Peyer's patch (tissue), 4 donors: ENCODE data around the gene U2AF1. TPM values are rescaled to one million over a fixed set of nuclear protein-coding genes. Genes with fewer than 3 reads are reported as not detected.
"Not testable (repeated sequence)": the region's sequence is repeated elsewhere in the genome, so short reads cannot be mapped to it uniquely, and the experiment has no call there.

Experiments
- DNase-seq, 3 donors: peaks; one replicate each; pipeline ENCODE4 v3.0.0-alpha.2; 2017 to 2019
- H3K27ac ChIP-seq, 4 donors: fragments of 200-600 bp; sonication (generic); one replicate each; pipeline ENCODE4 v1.5.1; 2016 to 2019
- H3K27me3 ChIP-seq, 2 donors: fragments of 200-600 bp; sonication (generic); one replicate each; pipeline ENCODE4 v1.5.1; 2019
- H3K36me3 ChIP-seq, 3 donors: fragments of 200-600 bp; sonication (generic); one replicate each; pipeline ENCODE4 v1.5.1; 2016 to 2019
- H3K4me1 ChIP-seq, 4 donors: fragments of 200-600 bp; sonication (generic); one replicate each; pipeline ENCODE4 v1.5.1; 2016 to 2019
- H3K4me3 ChIP-seq, 4 donors: fragments of 200-600 bp; sonication (generic); 1 replicate in 3 of 4; 2 replicates in 1 of 4; pipeline ENCODE4 v1.5.1; 2016 to 2019; ENCODE audit warnings: mild to moderate bottlenecking in 1 of 4
- H3K9me3 ChIP-seq, 4 donors: fragments of 200-600 bp; sonication (generic); one replicate each; pipeline ENCODE4 v1.5.1; 2016 to 2019; ENCODE audit warnings: mild to moderate bottlenecking in 1 of 4
- total RNA-seq, 4 donors: library from RNA; depleted of rRNA; stranded (reverse); fragments of >200 nt; gene quantifications; one replicate each; pipeline ENCODE4 v1.1.0, GENCODE V29; 2016

Gene U2AF1
- total RNA-seq, 4 donors from 2014 or later, result 28.1 to 53.6 (median 48.2) TPM

DNA sequence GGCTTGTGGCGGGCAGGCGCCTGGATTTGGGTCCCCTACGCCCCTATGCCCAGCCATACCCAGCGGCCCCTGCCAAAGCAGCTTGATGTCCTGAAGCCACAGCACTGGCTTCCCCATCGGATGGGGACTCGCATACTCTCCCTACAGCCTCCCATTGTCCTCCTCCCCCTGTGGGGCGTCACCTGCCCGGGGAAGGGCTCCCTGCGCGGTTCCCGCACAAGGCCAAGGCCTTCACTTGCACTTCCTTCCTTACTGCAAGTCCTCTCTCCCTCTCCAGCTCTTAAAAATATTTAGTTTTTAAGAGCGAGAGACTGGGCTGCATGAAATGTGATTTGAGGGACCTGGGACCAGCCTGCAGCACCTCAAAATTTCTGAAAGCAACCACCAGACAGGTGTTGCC lies 40.7 kb downstream of the U2AF1 start:
- not testable (repeated sequence) for H3K4me3 ChIP-seq, H3K9me3 ChIP-seq, H3K4me1 ChIP-seq, H3K27me3 ChIP-seq, H3K27ac ChIP-seq, DNase-seq, H3K36me3 ChIP-seq

DNA sequence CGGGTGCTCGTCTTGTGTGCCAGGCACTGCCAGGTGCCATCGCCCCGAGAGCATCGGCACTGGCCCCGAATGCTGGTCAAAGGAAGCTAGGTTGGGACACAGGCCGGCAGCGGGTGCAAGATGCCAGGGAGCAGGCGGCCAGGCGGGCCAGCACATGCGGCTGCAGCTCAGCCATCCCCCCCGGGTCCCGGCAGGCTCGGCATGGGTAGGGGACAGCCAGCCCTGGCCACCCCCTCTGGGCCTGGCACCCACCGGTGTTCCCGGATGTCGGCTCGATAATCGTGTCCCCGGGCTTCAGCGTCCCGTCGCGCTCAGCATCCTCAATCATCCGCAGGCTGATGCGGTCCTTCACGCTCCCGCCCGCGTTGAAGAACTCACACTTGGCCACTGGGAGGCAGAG lies 41.4 kb downstream of the U2AF1 start:
- H3K27me3 ChIP-seq, DNase-seq, H3K9me3 ChIP-seq, H3K4me3 ChIP-seq, H3K27ac ChIP-seq, H3K36me3 ChIP-seq, H3K4me1 ChIP-seq: not testable (repeated sequence)

DNA sequence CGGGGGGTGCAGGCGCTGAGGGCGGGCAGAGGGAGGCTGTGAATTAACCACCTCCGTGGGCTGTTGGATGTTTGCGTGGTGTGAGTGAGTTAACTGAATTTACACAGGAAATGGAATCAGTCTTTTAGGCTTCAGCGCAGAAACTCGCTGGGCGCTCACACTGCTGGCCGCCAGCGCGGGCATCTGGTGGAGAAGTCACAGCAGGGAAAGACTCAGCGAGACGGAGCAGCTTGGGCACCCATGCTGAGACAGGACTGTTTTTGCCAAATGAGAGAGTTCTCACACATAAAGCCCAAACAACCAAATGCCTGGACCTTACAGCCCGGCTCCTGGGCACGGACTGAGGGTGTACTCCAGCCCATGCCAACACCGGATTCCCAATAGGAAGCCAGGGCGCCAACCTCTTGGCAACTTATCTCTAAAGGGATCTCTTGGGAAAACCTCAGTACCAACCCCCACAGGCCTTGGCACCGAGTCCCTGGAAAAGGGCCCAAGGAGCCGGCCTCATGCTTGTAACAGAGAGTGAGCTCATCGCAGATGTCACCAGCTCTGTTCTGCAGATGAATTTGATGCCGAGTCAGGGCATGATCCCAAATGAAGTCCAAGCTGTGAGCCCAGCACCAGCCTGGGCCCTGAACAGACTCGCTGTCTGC lies 43.0 kb downstream of the U2AF1 start:
- H3K4me3 ChIP-seq, H3K4me1 ChIP-seq, H3K27me3 ChIP-seq, H3K9me3 ChIP-seq, H3K27ac ChIP-seq, H3K36me3 ChIP-seq, DNase-seq: not testable (repeated sequence)

DNA sequence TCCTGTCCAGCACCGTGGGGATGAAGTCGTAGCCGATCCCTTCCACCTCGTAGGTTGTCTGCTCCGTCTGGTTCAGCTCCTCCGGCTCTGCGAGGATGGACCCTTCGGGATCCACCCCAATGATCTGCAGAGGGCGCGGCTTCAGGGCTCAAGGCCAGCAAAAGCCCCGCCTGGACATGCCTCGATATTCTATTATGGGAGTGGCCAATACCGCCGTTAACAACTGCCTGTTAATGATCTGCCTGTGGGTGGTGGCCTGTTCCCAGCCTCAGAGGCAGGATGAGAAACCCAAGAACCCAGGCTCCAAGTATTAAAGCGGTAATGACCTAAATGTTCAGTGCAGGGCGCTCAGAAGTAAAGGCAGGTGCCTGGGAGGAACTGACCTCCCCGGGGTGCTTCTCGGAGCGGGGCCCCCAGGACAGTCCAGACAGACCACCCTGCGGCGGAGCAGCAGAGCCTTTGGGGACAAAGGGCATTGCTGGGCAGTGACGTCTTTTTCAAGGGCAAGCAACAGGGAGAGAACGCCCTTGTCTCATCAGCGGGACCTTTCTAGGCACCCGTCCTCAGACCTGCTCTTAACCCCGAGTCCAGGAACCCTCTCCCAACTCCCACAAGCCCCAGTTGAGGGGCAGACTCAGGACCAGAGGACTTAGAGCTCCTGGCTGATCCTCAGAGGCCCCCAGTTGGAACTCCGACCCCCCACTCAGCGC lies 44.3 kb downstream of the U2AF1 start:
- not testable (repeated sequence) for H3K9me3 ChIP-seq, H3K36me3 ChIP-seq, H3K27ac ChIP-seq, H3K4me1 ChIP-seq, H3K27me3 ChIP-seq, H3K4me3 ChIP-seq, DNase-seq

DNA sequence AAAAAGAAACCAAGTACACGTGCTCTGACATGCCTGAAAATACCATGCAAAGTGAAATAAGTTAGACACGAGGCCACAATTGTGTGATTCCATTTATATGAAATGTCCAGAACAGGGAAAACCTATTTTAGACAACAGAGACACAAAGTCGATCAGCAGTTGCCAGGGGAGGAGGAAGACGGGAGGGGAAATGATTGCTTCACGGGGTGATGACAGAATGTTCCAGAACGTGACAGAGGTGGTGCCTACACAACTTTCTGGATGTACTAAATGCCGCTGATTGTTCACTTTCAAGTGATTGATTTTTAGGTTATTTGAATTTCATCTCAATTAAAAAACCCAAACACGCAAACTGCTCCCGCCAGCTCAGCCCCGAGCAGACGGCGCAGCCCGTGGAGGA lies 54.3 kb downstream of the U2AF1 start:
- not testable (repeated sequence) for H3K4me3 ChIP-seq, H3K27me3 ChIP-seq, H3K4me1 ChIP-seq, DNase-seq, H3K27ac ChIP-seq, H3K36me3 ChIP-seq, H3K9me3 ChIP-seq

DNA sequence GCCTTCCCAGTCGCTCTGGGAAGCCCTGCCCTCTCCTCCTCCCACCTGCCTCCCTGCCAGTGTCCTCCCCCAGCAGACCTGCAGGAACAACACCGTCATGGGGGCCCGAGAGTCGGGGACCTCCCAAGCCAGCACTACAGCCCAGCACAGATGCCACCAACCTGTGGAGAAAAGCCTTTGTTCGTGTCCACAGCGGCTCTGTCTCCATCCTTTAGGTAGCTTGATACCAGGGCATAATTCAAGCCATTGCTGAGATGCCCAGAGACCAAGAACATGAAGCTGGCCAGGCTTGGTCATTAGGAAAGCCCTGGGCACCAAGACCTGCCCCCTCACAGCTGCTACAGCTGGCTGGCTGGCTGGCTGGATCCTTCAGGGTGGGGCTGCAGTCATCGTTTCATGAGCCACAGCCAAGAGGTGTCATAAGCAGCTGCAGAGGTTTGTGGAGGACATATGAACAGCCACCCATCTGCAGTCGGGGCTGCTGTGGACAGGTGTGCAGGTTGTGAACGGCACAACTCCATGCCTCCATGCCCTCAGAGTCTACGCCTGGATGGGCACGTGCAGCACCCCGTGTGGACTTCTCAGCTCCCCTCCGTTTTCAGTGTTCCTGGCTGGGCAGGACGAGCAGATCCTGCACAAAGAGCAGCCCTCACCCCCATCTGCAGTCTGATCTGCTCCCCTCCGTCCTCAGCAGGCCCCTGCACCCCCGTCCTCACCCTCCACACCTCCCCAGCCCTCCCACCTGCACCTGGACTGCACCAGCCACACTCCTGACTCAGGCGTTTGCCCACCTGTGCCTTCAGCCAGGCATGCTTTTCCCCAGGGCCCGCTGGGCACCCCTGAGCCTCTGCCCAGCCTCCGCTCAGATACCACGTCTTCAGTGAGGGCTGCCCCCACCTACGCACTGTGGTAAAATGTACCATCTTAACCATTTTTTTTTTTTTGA lies 61.2 kb downstream of the U2AF1 start:
- not testable (repeated sequence) for H3K4me1 ChIP-seq, H3K27ac ChIP-seq, H3K4me3 ChIP-seq, H3K9me3 ChIP-seq, H3K36me3 ChIP-seq, H3K27me3 ChIP-seq, DNase-seq

DNA sequence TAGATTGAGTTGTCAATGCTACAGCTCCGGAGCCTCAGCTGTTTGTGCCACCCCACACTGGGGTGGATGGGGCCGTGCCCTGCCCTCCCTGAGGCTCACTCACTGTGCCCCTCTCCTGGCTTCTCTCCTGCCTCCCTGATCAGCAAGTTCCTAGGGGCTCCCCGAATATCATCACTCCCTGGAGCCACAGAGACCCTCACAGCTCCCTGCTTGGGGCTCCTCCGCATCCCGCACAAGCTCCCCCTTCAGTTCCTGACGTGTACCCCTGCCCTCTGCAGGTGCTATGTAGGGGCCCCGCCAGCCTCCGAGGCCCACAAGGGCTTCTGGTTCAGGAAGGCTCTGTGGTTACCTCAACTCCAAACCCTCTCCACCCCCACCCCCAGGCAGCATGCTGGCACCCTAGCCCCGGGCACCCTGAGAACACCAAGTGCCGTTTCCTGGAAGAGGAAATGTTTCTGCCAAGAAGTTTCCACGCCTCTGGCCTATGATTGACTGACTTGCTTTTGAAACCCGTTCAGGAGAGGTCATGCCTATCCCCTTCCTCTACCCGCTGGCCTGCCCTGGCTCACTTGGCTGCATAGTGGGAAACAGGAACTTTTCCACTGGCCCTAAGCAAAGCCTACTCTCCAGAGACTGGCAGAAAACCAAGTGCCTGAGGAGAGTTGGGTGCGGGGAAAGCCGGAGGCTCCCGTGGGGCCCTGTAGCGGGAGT lies 62.0 kb downstream of the U2AF1 start:
- H3K4me1 ChIP-seq, DNase-seq, H3K27ac ChIP-seq, H3K36me3 ChIP-seq, H3K9me3 ChIP-seq, H3K27me3 ChIP-seq, H3K4me3 ChIP-seq: not testable (repeated sequence)

DNA sequence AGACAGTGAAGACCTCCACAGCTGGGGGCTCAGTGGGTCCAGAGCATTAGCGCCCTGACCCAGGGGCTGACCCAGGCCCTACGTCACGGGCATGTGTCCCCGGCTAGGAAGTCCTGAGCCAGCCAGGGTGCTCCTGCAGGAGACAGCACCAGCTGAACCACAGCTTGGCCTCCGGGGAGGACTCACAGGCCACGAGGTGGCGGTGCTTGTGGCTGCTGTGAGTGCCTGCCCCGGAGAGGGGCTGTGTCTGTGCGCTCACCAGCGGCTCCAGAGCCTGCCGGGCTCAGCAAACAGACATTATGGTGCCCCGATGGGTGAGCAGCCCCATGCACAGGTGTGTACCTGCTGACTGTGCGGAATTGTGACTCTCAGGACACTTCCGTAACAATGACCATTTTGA lies 62.8 kb downstream of the U2AF1 start:
- not testable (repeated sequence) for H3K36me3 ChIP-seq, H3K9me3 ChIP-seq, H3K27ac ChIP-seq, H3K27me3 ChIP-seq, H3K4me1 ChIP-seq, H3K4me3 ChIP-seq, DNase-seq

DNA sequence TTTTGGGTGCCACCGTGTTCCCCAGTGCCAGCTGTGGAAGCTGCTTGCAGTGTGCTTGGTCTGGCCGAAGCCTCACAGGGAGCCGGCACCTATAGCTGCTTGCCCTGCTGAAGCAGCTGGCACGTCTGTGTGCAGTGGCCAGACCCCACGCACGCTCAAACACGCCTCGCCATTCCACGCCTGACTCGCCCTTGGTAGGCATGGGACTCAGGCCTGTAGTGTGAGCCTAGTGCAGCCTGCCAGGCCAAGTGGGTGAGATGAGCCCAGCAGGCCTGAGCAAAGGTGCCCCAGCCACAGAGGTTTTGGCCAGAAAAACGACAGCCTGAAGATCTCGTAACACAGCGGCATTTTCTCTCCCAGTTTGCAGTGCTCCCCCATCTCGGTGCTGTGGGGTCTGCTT lies 64.1 kb downstream of the U2AF1 start:
- H3K4me3 ChIP-seq, DNase-seq, H3K9me3 ChIP-seq, H3K4me1 ChIP-seq, H3K36me3 ChIP-seq, H3K27me3 ChIP-seq, H3K27ac ChIP-seq: not testable (repeated sequence)

Other genes starting within 250 kb of the U2AF1 start
- 10 to 100 TPM; 12.8 to 51.2 (median 26.3) TPM for gene WDR4, start 228.0 kb downstream of the U2AF1 start, total RNA-seq
- 10 to 100 TPM; 32.9 to 73.4 (median 54.9) TPM for gene NDUFV3, start 214.3 kb downstream of the U2AF1 start, total RNA-seq
- not detected for gene ERVH48-1, start 181.9 kb downstream of the U2AF1 start, total RNA-seq
- gene PKNOX1, start 133.0 kb downstream of the U2AF1 start, total RNA-seq, result 10 to 100 TPM in 3 of 4 donors, 1 to 10 TPM in 1; 7.4 to 28.1 (median 14.1) TPM
- gene CBS, start 31.7 kb downstream of the U2AF1 start, total RNA-seq, result 10 to 100 TPM; 24.8 to 59.4 (median 27.1) TPM
- gene CRYAA, start 61.4 kb upstream of the U2AF1 start, total RNA-seq, result not detected